ENCODE results near the gene ADGRV1. TPM values are rescaled to one million over a fixed set of nuclear protein-coding genes. Genes with fewer than 3 reads are reported as not detected.

ADGRV1 gene
- total RNA-seq, 2 donors from 2014 or later = 1.4 TPM; not detected in 1

DNA sequence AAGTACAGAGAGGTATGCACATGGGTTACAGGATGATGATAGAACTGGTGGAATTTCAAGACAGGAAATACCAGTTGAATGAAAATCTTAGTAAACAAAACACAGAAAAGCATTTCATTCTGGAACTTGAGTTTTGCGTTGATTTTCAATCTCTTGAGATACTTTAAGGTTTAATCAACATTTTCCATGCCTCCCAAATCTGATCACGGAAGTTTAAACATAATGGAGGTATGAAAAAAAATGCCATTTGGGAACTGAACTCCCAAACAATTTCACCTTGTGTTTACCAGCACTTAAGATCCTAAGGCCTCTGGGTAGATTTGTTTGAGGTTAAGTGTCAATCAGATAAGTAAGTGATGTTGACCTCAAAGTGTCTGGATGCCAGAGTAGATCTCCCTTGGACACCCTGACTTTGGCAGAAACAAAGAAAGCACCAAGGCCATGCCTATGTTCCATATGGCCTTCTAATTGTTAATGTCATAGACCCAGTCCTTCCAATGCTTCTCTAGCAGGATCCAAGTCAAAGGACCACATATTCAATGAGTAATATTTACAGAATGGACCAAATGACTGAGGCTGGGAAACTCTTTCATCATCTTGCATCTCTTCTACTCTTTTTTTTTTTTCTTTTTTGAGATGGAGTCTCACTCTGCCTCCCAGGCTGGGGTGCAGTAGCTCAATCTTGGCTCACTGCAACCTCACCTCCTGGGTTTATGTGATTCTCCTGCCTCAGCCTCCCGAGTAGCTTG lies 607.6 kb downstream of the ADGRV1 start:
- TF ChIP-seq, protein P1, sequence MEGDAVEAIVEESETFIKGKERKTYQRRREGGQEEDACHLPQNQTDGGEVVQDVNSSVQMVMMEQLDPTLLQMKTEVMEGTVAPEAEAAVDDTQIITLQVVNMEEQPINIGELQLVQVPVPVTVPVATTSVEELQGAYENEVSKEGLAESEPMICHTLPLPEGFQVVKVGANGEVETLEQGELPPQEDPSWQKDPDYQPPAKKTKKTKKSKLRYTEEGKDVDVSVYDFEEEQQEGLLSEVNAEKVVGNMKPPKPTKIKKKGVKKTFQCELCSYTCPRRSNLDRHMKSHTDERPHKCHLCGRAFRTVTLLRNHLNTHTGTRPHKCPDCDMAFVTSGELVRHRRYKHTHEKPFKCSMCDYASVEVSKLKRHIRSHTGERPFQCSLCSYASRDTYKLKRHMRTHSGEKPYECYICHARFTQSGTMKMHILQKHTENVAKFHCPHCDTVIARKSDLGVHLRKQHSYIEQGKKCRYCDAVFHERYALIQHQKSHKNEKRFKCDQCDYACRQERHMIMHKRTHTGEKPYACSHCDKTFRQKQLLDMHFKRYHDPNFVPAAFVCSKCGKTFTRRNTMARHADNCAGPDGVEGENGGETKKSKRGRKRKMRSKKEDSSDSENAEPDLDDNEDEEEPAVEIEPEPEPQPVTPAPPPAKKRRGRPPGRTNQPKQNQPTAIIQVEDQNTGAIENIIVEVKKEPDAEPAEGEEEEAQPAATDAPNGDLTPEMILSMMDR (IDR thresholded peaks at IDR 0.05) = no peak
- Histone ChIP-seq H3K4me3 (no peak overlapping the region), H3K27me3 (replicated peaks; ENCODE audit: insufficient read depth) (no peaks in the 10 kb centered on the region), H3K36me3 (no peaks in the 10 kb centered on the region), H3K4me1 (ENCODE audit: control insufficient read depth in 1 of 2, low read depth in 2 of 2) (peaks cover 3 to 36% of the 10 kb centered on the region in 2 donors), H3K9me3 (no peaks in the 10 kb centered on the region), H3K27ac (peak overlapping the region in 1 of 2 donors; percentile 10)
- no peak for ATAC-seq (ENCODE audit: insufficient number of reproducible peaks, low FRiP score, low read depth)
- DNase-seq (ENCODE audit: low spot score) = no peak

DNA sequence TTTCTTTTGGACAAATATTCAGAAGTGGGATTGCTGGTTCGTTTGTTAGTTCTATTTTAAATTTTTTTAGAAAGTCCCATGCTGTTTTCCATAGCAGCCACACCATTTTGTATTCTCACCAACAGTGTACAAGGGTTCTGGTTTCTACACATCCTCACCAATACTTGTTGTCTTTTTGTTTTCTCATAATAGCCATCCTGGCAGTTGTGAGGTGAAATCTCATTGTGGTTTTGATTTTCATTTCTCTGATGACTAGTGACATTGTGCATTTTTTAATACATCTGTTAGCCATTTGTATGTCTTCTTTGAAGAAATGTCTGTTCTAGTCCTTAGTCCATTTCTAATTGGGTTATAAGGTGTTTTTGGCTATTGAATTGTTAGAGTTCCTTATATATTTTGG lies 610.3 kb downstream of the ADGRV1 start:
- TF ChIP-seq, protein P1 (IDR thresholded peaks at IDR 0.05) = no peak
- Histone ChIP-seq H3K36me3 (no peaks in the 10 kb centered on the region), H3K9me3 (no peaks in the 10 kb centered on the region), H3K27ac (no peak overlapping the region), H3K4me1 (ENCODE audit: control insufficient read depth in 1 of 2, low read depth in 2 of 2) (peaks cover 3 to 20% of the 10 kb centered on the region in 2 donors), H3K4me3 (no peak overlapping the region), H3K27me3 (replicated peaks; ENCODE audit: insufficient read depth) (no peaks in the 10 kb centered on the region)
- DNase-seq (ENCODE audit: low spot score) (no peak), ATAC-seq (ENCODE audit: insufficient number of reproducible peaks, low FRiP score, low read depth) (no peak)

DNA sequence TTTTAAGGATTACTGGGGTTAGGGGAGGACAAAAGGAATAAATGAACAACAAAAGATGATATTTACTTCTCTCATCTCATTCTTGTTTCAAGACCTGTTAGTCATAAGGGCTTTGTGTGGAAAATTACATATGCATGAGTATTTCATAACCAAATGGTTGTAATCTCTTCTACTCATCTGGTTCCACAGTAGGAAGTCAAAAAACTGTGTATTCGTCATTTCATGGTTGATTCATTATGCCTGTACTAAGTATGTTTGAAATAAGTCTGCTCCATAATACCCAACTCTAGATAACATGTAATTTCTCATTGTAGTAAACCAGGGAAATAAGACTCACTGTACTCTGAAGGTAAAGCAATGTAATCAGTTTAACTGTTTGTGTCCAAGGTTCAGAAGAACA lies 611.7 kb downstream of the ADGRV1 start:
- Histone ChIP-seq H3K4me1 (ENCODE audit: control insufficient read depth in 1 of 2, low read depth in 2 of 2) (peaks cover 3 to 6% of the 10 kb centered on the region in 2 donors), H3K27me3 (replicated peaks; ENCODE audit: insufficient read depth) (no peaks in the 10 kb centered on the region), H3K27ac (no peak overlapping the region), H3K9me3 (no peaks in the 10 kb centered on the region), H3K36me3 (no peaks in the 10 kb centered on the region), H3K4me3 (no peak overlapping the region)
- ATAC-seq (ENCODE audit: insufficient number of reproducible peaks, low FRiP score, low read depth) (no peak), DNase-seq (ENCODE audit: low spot score) (no peak)
- TF ChIP-seq, protein P1 (IDR thresholded peaks at IDR 0.05) = no peak

DNA sequence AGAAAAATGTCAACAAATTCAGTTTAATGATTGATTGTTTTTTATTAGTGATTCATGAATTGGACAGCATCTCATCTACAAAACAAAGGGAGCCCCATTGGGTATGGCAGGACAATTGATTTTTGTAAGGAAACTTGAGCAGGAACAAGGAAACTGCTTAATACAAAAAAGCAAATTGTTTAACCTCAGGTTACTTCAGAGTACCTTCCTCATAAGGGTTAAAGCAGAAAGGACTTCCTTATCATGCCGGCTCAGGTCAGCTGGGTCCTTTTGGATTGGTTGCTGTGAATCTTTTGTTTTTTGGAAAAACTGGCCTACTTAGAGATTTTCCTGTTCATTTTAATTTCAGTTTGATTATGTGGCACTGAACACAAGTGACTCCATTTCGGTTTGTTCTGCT lies 612.7 kb downstream of the ADGRV1 start:
- DNase-seq (ENCODE audit: low spot score) (no peak), ATAC-seq (ENCODE audit: insufficient number of reproducible peaks, low FRiP score, low read depth) (no peak)
- Histone ChIP-seq H3K4me1 (ENCODE audit: control insufficient read depth in 1 of 2, low read depth in 2 of 2) (peaks cover 0 to 2% of the 10 kb centered on the region in 2 donors), H3K9me3 (no peaks in the 10 kb centered on the region), H3K4me3 (no peak overlapping the region), H3K27ac (no peak overlapping the region), H3K27me3 (replicated peaks; ENCODE audit: insufficient read depth) (no peaks in the 10 kb centered on the region), H3K36me3 (no peaks in the 10 kb centered on the region)
- TF ChIP-seq, protein P1 (IDR thresholded peaks at IDR 0.05) = no peak

DNA sequence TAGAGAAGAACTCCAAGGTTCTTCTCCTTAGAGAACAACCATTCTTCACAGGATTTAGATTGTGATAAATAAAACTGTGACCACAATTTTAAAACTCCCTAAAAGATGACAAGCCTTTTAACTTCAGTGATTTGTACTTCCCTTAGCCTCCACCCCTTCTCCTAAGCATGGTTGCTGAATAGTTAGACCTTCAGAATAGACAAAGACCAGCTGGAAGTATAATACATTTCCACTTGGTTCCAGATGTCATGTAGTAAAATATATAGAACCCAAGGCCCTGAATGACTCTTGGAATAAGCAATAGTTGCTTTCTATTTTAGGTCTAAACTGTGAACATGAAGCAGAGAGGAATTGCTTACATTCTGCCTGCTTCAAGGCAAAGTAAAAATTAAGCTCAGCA lies 615.8 kb downstream of the ADGRV1 start:
- Histone ChIP-seq H3K4me1 (ENCODE audit: control insufficient read depth in 1 of 2, low read depth in 2 of 2) (peaks cover 15 to 19% of the 10 kb centered on the region in 2 donors), H3K36me3 (no peaks in the 10 kb centered on the region), H3K9me3 (no peaks in the 10 kb centered on the region), H3K27ac (no peak overlapping the region), H3K4me3 (no peak overlapping the region), H3K27me3 (replicated peaks; ENCODE audit: insufficient read depth) (no peaks in the 10 kb centered on the region)
- no peak for ATAC-seq (ENCODE audit: insufficient number of reproducible peaks, low FRiP score, low read depth)
- no peak for DNase-seq (ENCODE audit: low spot score)
- TF ChIP-seq, protein P1 (IDR thresholded peaks at IDR 0.05) = no peak
